ENCODE measurements around the gene MYL10. TPM values are rescaled to one million over a fixed set of nuclear protein-coding genes. Genes with fewer than 3 reads are reported as not detected.

MYL10 gene
- total RNA-seq, 2 donors from 2014 or later = not detected

- Histone ChIP-seq H3K9me3 (no peaks in the 10 kb centered on the region), H3K4me3 (no peak overlapping the region), H3K4me1 (peaks cover 14% of the 10 kb centered on the region), H3K27me3 (no peaks in the 10 kb centered on the region), H3K36me3 (replicated peaks in 1 of 2; ENCODE audit: insufficient read depth in 1 of 2, low read depth in 2 of 2) (no peaks in the 10 kb centered on the region), H3K27ac (no peak overlapping the region)
- TF ChIP-seq CTCF (IDR thresholded peaks at IDR 0.05) (no peak), POLR2A (IDR thresholded peaks at IDR 0.05) (no peak)
- DNase-seq = no peak
- WGBS, 2 donors = 77 to 81% methylated on average over 4 of the region's 4 CpGs
- intact Hi-C loops (cut with DNase I) = no loop called here
- no peak for ATAC-seq
Observed at GRCh38 chr7:101595766-101596537, 33.1 kb downstream of the MYL10 start.

- H3K9me3 ChIP-seq = no peaks in the 10 kb centered on the region
- 88 to 93% methylated on average over 1 of the region's 1 CpG for WGBS, 2 donors
- H3K4me3 ChIP-seq = no peak overlapping the region
- intact Hi-C loops (cut with DNase I) = no loop called here
- DNase-seq = no peak
- H3K27me3 ChIP-seq = no peaks in the 10 kb centered on the region
- TF ChIP-seq POLR2A (IDR thresholded peaks at IDR 0.05) = no peak
- TF ChIP-seq CTCF (IDR thresholded peaks at IDR 0.05) = no peak
- H3K4me1 ChIP-seq = peaks cover 14% of the 10 kb centered on the region
- no peaks in the 10 kb centered on the region for H3K36me3 ChIP-seq (replicated peaks in 1 of 2; ENCODE audit: insufficient read depth in 1 of 2, low read depth in 2 of 2)
- H3K27ac ChIP-seq = no peak overlapping the region
- no peak for ATAC-seq
Observed at GRCh38 chr7:101595246-101595645, 33.9 kb downstream of the MYL10 start.

GRCh38 chr7:101594790-101595189 is 34.3 kb downstream of the MYL10 start:
- Histone ChIP-seq H3K36me3 (replicated peaks in 1 of 2; ENCODE audit: insufficient read depth in 1 of 2, low read depth in 2 of 2) (no peaks in the 10 kb centered on the region), H3K27me3 (no peaks in the 10 kb centered on the region), H3K4me3 (no peak overlapping the region), H3K9me3 (no peaks in the 10 kb centered on the region), H3K27ac (no peak overlapping the region), H3K4me1 (peaks cover 14% of the 10 kb centered on the region)
- WGBS, 2 donors = 79 to 93% methylated on average over 3 of the region's 3 CpGs
- ATAC-seq = no peak
- TF ChIP-seq POLR2A (IDR thresholded peaks at IDR 0.05) (no peak), CTCF (IDR thresholded peaks at IDR 0.05) (no peak)
- intact Hi-C loops (cut with DNase I) = no loop called here
- no peak for DNase-seq

- H3K36me3 ChIP-seq (replicated peaks in 1 of 2; ENCODE audit: insufficient read depth in 1 of 2, low read depth in 2 of 2) = no peaks in the 10 kb centered on the region
- ATAC-seq (no peak), DNase-seq (no peak)
- no peak overlapping the region for H3K27ac ChIP-seq
- H3K4me1 ChIP-seq = peaks cover 4% of the 10 kb centered on the region
- H3K4me3 ChIP-seq = no peak overlapping the region
- TF ChIP-seq CTCF (IDR thresholded peaks at IDR 0.05) (no peak), POLR2A (IDR thresholded peaks at IDR 0.05) (no peak)
- H3K27me3 ChIP-seq = no peaks in the 10 kb centered on the region
- no peaks in the 10 kb centered on the region for H3K9me3 ChIP-seq
- intact Hi-C loops (cut with DNase I) = no loop called here
- 85 to 88% methylated on average over 6 of the region's 6 CpGs for WGBS, 2 donors
Observed at GRCh38 chr7:101593556-101593955, 35.5 kb downstream of the MYL10 start.

GRCh38 chr7:101591504-101591903 is 37.6 kb downstream of the MYL10 start:
- 80 to 91% methylated on average over 2 of the region's 2 CpGs for WGBS, 2 donors

More at GRCh38 chr7:101591504-101591903, 37.6 kb downstream of the MYL10 start:
- no peaks in the 10 kb centered on the region for H3K27me3 ChIP-seq
- TF ChIP-seq CTCF (IDR thresholded peaks at IDR 0.05) (no peak), POLR2A (IDR thresholded peaks at IDR 0.05) (no peak)
- ATAC-seq (no peak), DNase-seq (no peak)
- H3K27ac ChIP-seq = no peak overlapping the region
- no peak overlapping the region for H3K4me3 ChIP-seq
- H3K9me3 ChIP-seq = no peaks in the 10 kb centered on the region
- H3K36me3 ChIP-seq (replicated peaks in 1 of 2; ENCODE audit: insufficient read depth in 1 of 2, low read depth in 2 of 2) = no peaks in the 10 kb centered on the region
- no peaks in the 10 kb centered on the region for H3K4me1 ChIP-seq
- intact Hi-C loops (cut with DNase I) = no loop called here

Data from body of pancreas (tissue), 4 donors.